ENCODE measurements around the gene GREB1.

DNA sequence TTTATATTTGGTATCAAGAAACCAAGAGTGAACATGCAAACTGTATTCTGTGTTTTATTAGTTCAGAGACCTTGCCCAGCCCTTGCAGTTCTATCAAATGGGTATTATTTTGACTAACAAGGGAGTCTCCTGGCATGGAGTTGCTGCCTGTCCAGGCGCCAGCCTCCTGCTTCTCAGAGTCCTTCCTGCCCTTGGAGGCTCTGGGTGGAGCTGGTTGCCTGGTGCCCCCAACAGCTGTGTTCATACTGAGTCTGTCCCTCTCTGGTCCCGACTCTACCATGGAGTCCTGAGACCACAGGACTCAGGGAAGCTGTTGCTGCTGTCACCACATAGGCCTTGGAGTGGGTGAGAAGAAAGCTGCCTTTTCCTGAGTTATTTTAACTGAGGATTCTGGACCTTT, 26.3 kb upstream of the GREB1 start:
- TF ChIP-seq POLR2A (IDR thresholded peaks at IDR 0.05) (no peak), CTCF (IDR thresholded peaks at IDR 0.05) (no peak)

All from ovary (tissue), 3 donors.